CD4-positive, alpha-beta T cell (primary cell): ENCODE measurements around the gene ITPR3. TPM values are rescaled to one million over a fixed set of nuclear protein-coding genes. Genes with fewer than 3 reads are reported as not detected.

ENCODE experiments used
- ATAC-seq: fragments of 200-7000 bp; cut with Tn5 transposase; one replicate; pipeline ENCODE4 v1.10.0; 2022; ENCODE audit warnings: mild to moderate bottlenecking; ENCODE audit not compliant: poor library complexity
- CTCF ChIA-PET: fragments of 350-600 bp; sonication (Branson Sonifier 250); formaldehyde crosslinking; loops from one replicate; lab custom pipeline; 2021; ENCODE audit warnings: antibody characterized with exemption, inconsistent platforms; lab: Charles Lee
- POLR2A ChIA-PET: fragments of 350-600 bp; sonication (Branson Sonifier 250); formaldehyde crosslinking; loops from one replicate; lab custom pipeline; 2021; ENCODE audit warnings: antibody characterized with exemption, inconsistent platforms; lab: Charles Lee
- DNase-seq, 14 experiments: peaks; one replicate each; pipeline ENCODE4 v3.0.0-alpha.2; 2013 to 2020; ENCODE audit warnings: mixed read lengths in 2 of 14
- H3K27ac ChIP-seq, 2 donors: one replicate each; pipeline versions ENCODE4 v1.5.1 to v1.7.0; 2013; ENCODE audit warnings: low read length in 2 of 2, low read depth in 1 of 2, mild to moderate bottlenecking in 1 of 2
- H3K27me3 ChIP-seq, 2 experiments: 1 replicate in 1 of 2; 2 replicates in 1 of 2; pipeline versions ENCODE4 v1.6.1 to v1.7.0; 2013; ENCODE audit warnings: low read length in 2 of 2, control low read depth in 1 of 2, mild to moderate bottlenecking in 1 of 2, moderate library complexity in 1 of 2; ENCODE audit not compliant: insufficient read depth in 2 of 2, control insufficient read depth in 1 of 2
- H3K36me3 ChIP-seq: one replicate; pipeline ENCODE4 v1.6.1; 2013; ENCODE audit warnings: low read length, control low read depth; ENCODE audit not compliant: insufficient read depth
- H3K4me1 ChIP-seq: one replicate; pipeline ENCODE4 v1.6.1; 2013; ENCODE audit warnings: low read length, control low read depth; ENCODE audit not compliant: insufficient read depth
- H3K4me3 ChIP-seq: one replicate; pipeline ENCODE4 v1.5.1; 2013; ENCODE audit warnings: mild to moderate bottlenecking, low read length, moderate library complexity
- H3K9me3 ChIP-seq, 2 experiments: 1 replicate in 1 of 2; 2 replicates in 1 of 2; pipeline versions ENCODE4 v1.6.1 to v1.7.0; 2013; ENCODE audit warnings: low read length in 2 of 2, mild to moderate bottlenecking in 2 of 2, control low read depth in 1 of 2, moderate library complexity in 1 of 2; ENCODE audit not compliant: control insufficient read depth in 1 of 2, insufficient read depth in 1 of 2
- H3K27ac Mint-ChIP-seq: one replicate; pipeline ENCODE4 v1.8.0; 2020; ENCODE audit warnings: mixed read lengths
- H3K27me3 Mint-ChIP-seq: one replicate; pipeline ENCODE4 v1.8.0; 2021; ENCODE audit warnings: mixed read lengths
- H3K36me3 Mint-ChIP-seq: one replicate; pipeline ENCODE4 v1.8.0; 2021; ENCODE audit warnings: low read depth, mixed read lengths
- H3K4me1 Mint-ChIP-seq: one replicate; pipeline ENCODE4 v1.8.0; 2021; ENCODE audit warnings: low read depth, mixed read lengths
- H3K4me3 Mint-ChIP-seq: one replicate; pipeline ENCODE4 v1.8.0; 2020; ENCODE audit warnings: mild to moderate bottlenecking, mixed read lengths
- H3K9me3 Mint-ChIP-seq: one replicate; pipeline ENCODE4 v1.8.0; 2020; ENCODE audit warnings: mixed read lengths
- intact Hi-C, 2 experiments: fragments of 100-400 bp; cut with DNase I in 1 of 2; cut with micrococcal nuclease in 1 of 2; formaldehyde crosslinking; loops; one replicate each; pipeline versions ENCODE4 v1.15.1 to v1.9.0; 2023 to 2025; cut with DNase I, micrococcal nuclease
- total RNA-seq, 174 experiments: library from RNA in 2 of 174; stranded (reverse) in 2 of 174; gene quantifications; one replicate each; pipeline ENCODE4 v1.2.3 and lab custom pipeline; 2021 to 2026
- TF ChIP-seq, protein P1 (sequence below): fragments of 200-600 bp; IDR thresholded peaks from one replicate; pipeline ENCODE4 v1.8.0; 2022; ENCODE audit warnings: antibody characterized with exemption, mild to moderate bottlenecking

Gene ITPR3
- total RNA-seq, 2 experiments from 2014 or later: 44.5 to 45.5 TPM

GRCh38 chr6:33590531-33591198, 30.5 kb upstream of the ITPR3 start:
- Mint-ChIP-seq H3K36me3 (no peaks in the 10 kb centered on the region), H3K27ac (peak overlapping the region; percentile 28), H3K9me3 (no peaks in the 10 kb centered on the region), H3K4me1 (peaks cover 26% of the 10 kb centered on the region), H3K4me3 (peak overlapping the region; percentile 9), H3K27me3 (no peaks in the 10 kb centered on the region)
- no peaks in the 10 kb centered on the region for H3K9me3 ChIP-seq
- CTCF ChIA-PET: interaction anchor here (0.7 to 1.3 kb wide), 3 partner anchors 28 to 110 kb away, joined by 3 to 6 read pairs (median 4); no protein-coding TSS in a partner anchor
- no peak overlapping the region for H3K27ac ChIP-seq
- TF ChIP-seq, protein P1, sequence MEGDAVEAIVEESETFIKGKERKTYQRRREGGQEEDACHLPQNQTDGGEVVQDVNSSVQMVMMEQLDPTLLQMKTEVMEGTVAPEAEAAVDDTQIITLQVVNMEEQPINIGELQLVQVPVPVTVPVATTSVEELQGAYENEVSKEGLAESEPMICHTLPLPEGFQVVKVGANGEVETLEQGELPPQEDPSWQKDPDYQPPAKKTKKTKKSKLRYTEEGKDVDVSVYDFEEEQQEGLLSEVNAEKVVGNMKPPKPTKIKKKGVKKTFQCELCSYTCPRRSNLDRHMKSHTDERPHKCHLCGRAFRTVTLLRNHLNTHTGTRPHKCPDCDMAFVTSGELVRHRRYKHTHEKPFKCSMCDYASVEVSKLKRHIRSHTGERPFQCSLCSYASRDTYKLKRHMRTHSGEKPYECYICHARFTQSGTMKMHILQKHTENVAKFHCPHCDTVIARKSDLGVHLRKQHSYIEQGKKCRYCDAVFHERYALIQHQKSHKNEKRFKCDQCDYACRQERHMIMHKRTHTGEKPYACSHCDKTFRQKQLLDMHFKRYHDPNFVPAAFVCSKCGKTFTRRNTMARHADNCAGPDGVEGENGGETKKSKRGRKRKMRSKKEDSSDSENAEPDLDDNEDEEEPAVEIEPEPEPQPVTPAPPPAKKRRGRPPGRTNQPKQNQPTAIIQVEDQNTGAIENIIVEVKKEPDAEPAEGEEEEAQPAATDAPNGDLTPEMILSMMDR: no peak
- ATAC-seq (no peak), DNase-seq (no peak)
- POLR2A ChIA-PET: interaction anchor here (0.7 to 1.3 kb wide), 3 partner anchors 16 to 121 kb away, joined by 3 to 4 read pairs (median 3); partner anchors contain the start of gene UQCC2
- H3K4me1 ChIP-seq: peaks cover 32% of the 10 kb centered on the region
- no peaks in the 10 kb centered on the region for H3K36me3 ChIP-seq
- intact Hi-C loops: no loop called here
- H3K27me3 ChIP-seq: no peaks in the 10 kb centered on the region
- no peak overlapping the region for H3K4me3 ChIP-seq

GRCh38 chr6:33591424-33592032, 29.6 kb upstream of the ITPR3 start:
- Mint-ChIP-seq H3K27ac (peak overlapping the region; percentile 73), H3K4me3 (peak overlapping the region; percentile 34), H3K36me3 (no peaks in the 10 kb centered on the region), H3K9me3 (no peaks in the 10 kb centered on the region), H3K27me3 (no peaks in the 10 kb centered on the region), H3K4me1 (peaks cover 21% of the 10 kb centered on the region)
- Histone ChIP-seq H3K4me1 (peaks cover 25% of the 10 kb centered on the region), H3K36me3 (no peaks in the 10 kb centered on the region), H3K27me3 (no peaks in the 10 kb centered on the region), H3K9me3 (no peaks in the 10 kb centered on the region), H3K4me3 (no peak overlapping the region), H3K27ac (no peak overlapping the region)
- CTCF ChIA-PET: interaction anchor here (1.3 kb wide), 1 partner anchor 109 kb away, joined by 6 read pairs; no protein-coding TSS in a partner anchor
- POLR2A ChIA-PET: interaction anchor here (0.9 to 2.0 kb wide), 3 partner anchors 21 to 103 kb away, joined by 3 to 6 read pairs (median 4); no protein-coding TSS in a partner anchor
- DNase-seq (no peak), ATAC-seq (no peak)
- TF ChIP-seq, protein P1: no peak
- intact Hi-C loops: no loop called here

DNA sequence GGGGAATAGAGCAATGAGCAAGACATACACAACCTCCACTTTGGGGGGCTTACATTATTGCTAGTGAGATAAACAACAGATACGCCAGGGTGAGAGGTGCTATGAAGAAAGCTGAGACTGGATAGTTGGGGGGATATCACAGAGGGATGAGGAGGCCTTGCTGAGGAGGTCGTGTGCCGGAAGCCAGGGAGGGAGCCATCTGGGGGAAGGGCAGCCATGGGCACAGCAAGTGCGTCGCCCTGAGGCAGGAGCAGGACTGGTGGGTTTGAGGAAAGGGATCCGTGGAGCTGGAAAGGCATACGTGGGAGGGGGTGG, 28.9 kb upstream of the ITPR3 start:
- Mint-ChIP-seq H3K27ac (peak overlapping the region; percentile 73), H3K27me3 (no peaks in the 10 kb centered on the region), H3K36me3 (no peaks in the 10 kb centered on the region), H3K4me1 (peaks cover 17% of the 10 kb centered on the region), H3K9me3 (no peaks in the 10 kb centered on the region), H3K4me3 (peak overlapping the region; percentile 75)
- CTCF ChIA-PET: interaction anchor here (0.6 to 1.3 kb wide), 3 partner anchors 29 to 213 kb away, joined by 3 to 6 read pairs (median 5); partner anchors contain the start of gene ITPR3
- DNase-seq (no peak), ATAC-seq (no peak)
- intact Hi-C loops: no loop called here
- Histone ChIP-seq H3K27me3 (no peaks in the 10 kb centered on the region), H3K4me3 (peak overlapping the region; percentile 63), H3K4me1 (peaks cover 32% of the 10 kb centered on the region), H3K27ac (peak overlapping the region in 1 of 2 donors; percentile 5), H3K36me3 (no peaks in the 10 kb centered on the region), H3K9me3 (no peaks in the 10 kb centered on the region)
- TF ChIP-seq, protein P1: no peak
- POLR2A ChIA-PET: interaction anchor here (0.8 to 2.1 kb wide), 6 partner anchors 22 to 119 kb away, joined by 3 to 16 read pairs (median 5); partner anchors contain the start of genes ITPR3 and UQCC2
